GM12878 (cell line): Measurements from ENCODE around the gene NES. TPM values are rescaled to one million over a fixed set of nuclear protein-coding genes. Genes with fewer than 3 reads are reported as not detected.

ENCODE experiments used
- ATAC-seq: fragments of 200-7000 bp; cut with Tn5 transposase; 3 replicates; pipeline ENCODE4 v1.9.1; 2020; ENCODE audit warnings: mild to moderate bottlenecking, moderate library complexity
- BruUV-seq: library from RNA; stranded (reverse); fragments of 400-500 nt; replicated peaks from 2 replicates; lab custom pipeline; 2021; lab: Mats Ljungman, UMichigan
- CTCF ChIA-PET: fragments of 300-600 bp; sonication (Branson Sonifier 250); formaldehyde crosslinking; extraction: SDS; loops from one replicate; lab custom pipeline; 2021; ENCODE audit warnings: inconsistent platforms; lab: Yijun Ruan, JAX
- POLR2A ChIA-PET: fragments of 350-600 bp; formaldehyde crosslinking; extraction: SDS; loops from one replicate; lab custom pipeline; 2021; ENCODE audit warnings: inconsistent platforms; lab: Charles Lee
- RAD21 ChIA-PET: fragments of 300-600 bp; sonication (Branson Sonifier 250); formaldehyde crosslinking; loops from one replicate; lab custom pipeline; 2023; ENCODE audit warnings: antibody characterized with exemption; ENCODE audit not compliant: unreplicated experiment; lab: Charles Lee
- SMC1A ChIA-PET: fragments of 300-600 bp; sonication (Branson Sonifier 250); formaldehyde crosslinking; loops from one replicate; lab custom pipeline; 2023; ENCODE audit not compliant: unreplicated experiment, uncharacterized antibody; lab: Charles Lee
- DNase-seq: peaks from one replicate; pipeline ENCODE4 v3.0.0-alpha.2; 2011; ENCODE audit warnings: low read depth, low spot score
- FAIRE-seq: peaks from 3 replicates; lab custom pipeline; 2011; peaks lifted over from hg19 to GRCh38; lab: Jason Lieb, UNC
- H2AFZ ChIP-seq: 2 replicates; pipeline ENCODE4 v1.6.0; 2011; ENCODE audit warnings: low read depth, low read length, control low read depth; ENCODE audit not compliant: control insufficient read depth
- H3K27ac ChIP-seq: 2 replicates; pipeline ENCODE4 v1.5.1; 2011; ENCODE audit warnings: control low read depth; ENCODE audit not compliant: control insufficient read depth, insufficient read depth
- H3K27me3 ChIP-seq, 2 experiments: replicated peaks in 1 of 2; 2 replicates each; pipeline versions ENCODE4 v1.6.0 to v1.6.1; 2011; ENCODE audit warnings: low read length in 1 of 2; ENCODE audit not compliant: control insufficient read depth in 2 of 2, insufficient read depth in 2 of 2
- H3K36me3 ChIP-seq, 2 experiments: 2 replicates each; pipeline ENCODE4 v1.5.1; 2011; ENCODE audit warnings: low read length in 1 of 2; ENCODE audit not compliant: control insufficient read depth in 2 of 2, insufficient read depth in 2 of 2
- H3K4me1 ChIP-seq: 2 replicates; pipeline ENCODE4 v1.6.1; 2011; ENCODE audit warnings: mild to moderate bottlenecking, low read length, moderate library complexity, mixed read lengths; ENCODE audit not compliant: control insufficient read depth, insufficient read depth
- H3K4me2 ChIP-seq: 2 replicates; pipeline ENCODE4 v1.6.0; 2011; ENCODE audit warnings: control low read depth; ENCODE audit not compliant: control insufficient read depth, insufficient read depth
- H3K4me3 ChIP-seq: fragments of 200-600 bp; sonication (generic); 2 replicates; pipeline ENCODE4 v1.5.1; 2016
- H3K79me2 ChIP-seq: 2 replicates; pipeline ENCODE4 v1.6.0; 2011; ENCODE audit warnings: low read length; ENCODE audit not compliant: control insufficient read depth, insufficient read depth
- H3K9ac ChIP-seq: 2 replicates; pipeline ENCODE4 v1.8.0; 2011; ENCODE audit warnings: low read length, control low read depth, mixed read lengths; ENCODE audit not compliant: control insufficient read depth, insufficient read depth
- H3K9me3 ChIP-seq: replicated peaks from 3 replicates; pipeline ENCODE4 v1.5.1; 2011; ENCODE audit warnings: mild to moderate bottlenecking, low read length; ENCODE audit not compliant: control insufficient read depth, insufficient read depth
- H4K20me1 ChIP-seq: 2 replicates; pipeline ENCODE4 v1.6.0; 2011; ENCODE audit not compliant: control insufficient read depth, insufficient read depth
- BCL11A ChIP-seq: IDR thresholded peaks from 2 replicates; pipeline ENCODE4 v1.6.1; 2011; ENCODE audit warnings: low read depth, low read length
- MEF2B ChIP-seq: fragments of 450-650 bp; IDR thresholded peaks from 2 replicates; pipeline ENCODE4 v1.6.1; 2018; ENCODE audit warnings: mild to moderate bottlenecking, moderate library complexity; ENCODE audit not compliant: partially characterized antibody, poor library complexity, severe bottlenecking
- MYC ChIP-seq: IDR thresholded peaks from 2 replicates; pipeline ENCODE4 v1.6.1; 2011; ENCODE audit warnings: mild to moderate bottlenecking, low read length, moderate library complexity, inconsistent platforms; ENCODE audit not compliant: insufficient read depth, insufficient replicate concordance, insufficient read length, severe bottlenecking
- TCF12 ChIP-seq: IDR thresholded peaks from 2 replicates; pipeline ENCODE4 v1.6.1; 2011; ENCODE audit warnings: low read depth, mild to moderate bottlenecking, low read length
- TCF3 ChIP-seq: IDR thresholded peaks from 2 replicates; pipeline ENCODE4 v1.6.1; 2012; ENCODE audit warnings: low read depth, mild to moderate bottlenecking, low read length, borderline replicate concordance; ENCODE audit not compliant: insufficient read depth
- ZBTB40 ChIP-seq: fragments of 450-650 bp; IDR thresholded peaks from 2 replicates; pipeline ENCODE4 v1.6.1; 2016; ENCODE audit warnings: mild to moderate bottlenecking, moderate library complexity, borderline replicate concordance
- WGBS: methylation state at CpG from one replicate; pipeline ENCODE4 v1.1.6; 2016; ENCODE audit warnings: low lambda C conversion rate; ENCODE audit not compliant: insufficient replicate concordance, insufficient coverage; ENCODE audit errors: missing lambda C conversion rate; 5-methylcytosine and 5-hydroxymethylcytosine counted together
- in situ Hi-C: fragments of 300-500 bp; cut with MboI; formaldehyde crosslinking; loops from 9 replicates; pipeline ENCODE4 v1.14.3; 2018; ENCODE audit warnings: mixed read lengths
- intact Hi-C: fragments of 100-400 bp; cut with micrococcal nuclease; formaldehyde crosslinking; loops from one replicate; pipeline ENCODE4 v1.14.2; 2022; ENCODE audit not compliant: unreplicated experiment
- polyA plus RNA-seq, 11 experiments: library from polyadenylated mRNA; depleted of rRNA in 4 of 11; unstranded in 6 of 11; stranded (reverse) in 5 of 11; fragments of >200 nt; fragmentation: Nextera tagmentation in 4 of 11; fragmentation: Illumina TruSeq in 1 of 11; extraction: Ambion mirVana in 4 of 11; extraction: Trizol in 1 of 11; gene quantifications; 1 replicate in 1 of 11; 2 replicates in 10 of 11; pipeline versions ENCODE4 v1.2.1 to v1.2.3, GENCODE V29; 2011 to 2016; ENCODE audit warnings: inconsistent platforms in 2 of 11, missing spikeins in 2 of 11, low read depth in 1 of 11
- total RNA-seq, 4 experiments: library from RNA; depleted of rRNA in 3 of 4; stranded (reverse); fragments of >200 nt in 3 of 4; fragmentation: Illumina TruSeq in 1 of 4; extraction: Trizol in 1 of 4; gene quantifications; 2 replicates each; pipeline versions ENCODE4 v1.2.1 to v1.2.3, GENCODE V29; 2013 to 2021

Gene NES
- total and polyA plus RNA-seq, 10 of the 15 experiments (the other 5 are each of a cell fraction or from before 2014, with no cell fraction given), result under 0.01 to 0.15 (median 0.02) TPM; not detected in 4

- H3K36me3 ChIP-seq, result no peaks in the 10 kb centered on the region
- FAIRE-seq (no peak), DNase-seq (no peak), ATAC-seq (no peak)
- H2AFZ ChIP-seq, result no peak overlapping the region
- 96% methylated on average over 5 of the region's 5 CpGs for WGBS
- intact Hi-C loops, result loop anchor here (10.0 kb wide), 1 partner anchor 57 kb away; the partner anchor contains the start of genes ISG20L2 and METTL25B
- H3K9me3 ChIP-seq, result no peaks in the 10 kb centered on the region
- H3K4me1 ChIP-seq, result peaks cover 31% of the 10 kb centered on the region
- TF ChIP-seq MEF2B (no peak), ZBTB40 (no peak), TCF12 (no peak), TCF3 (no peak), BCL11A (no peak), MYC (no peak)
- H3K79me2 ChIP-seq, result no peaks in the 10 kb centered on the region
- H3K9ac ChIP-seq, result no peak overlapping the region
- H4K20me1 ChIP-seq, result no peaks in the 10 kb centered on the region
- no peak overlapping the region for H3K4me2 ChIP-seq
- ChIA-PET RAD21 (no interaction called here), POLR2A (interaction anchor here (0.6 kb wide), 1 partner anchor 89 kb away, joined by 4 read pairs; no protein-coding TSS in a partner anchor), SMC1A (no interaction called here), CTCF (no interaction called here)
- in situ Hi-C loops, result no loop called here
- H3K27me3 ChIP-seq, result no peaks in the 10 kb centered on the region
- H3K4me3 ChIP-seq, result no peak overlapping the region
- no TSS peak for BruUV-seq
- H3K27ac ChIP-seq, result no peak overlapping the region
These were observed 9.6 kb downstream of the NES start for GRCh38 chr1:156667610-156667967.
